H9 (cell line): ENCODE results near the gene FHOD1. TPM values are rescaled to one million over a fixed set of nuclear protein-coding genes. Genes with fewer than 3 reads are reported as not detected.

Experiments
- DNase-seq: peaks from one replicate; pipeline ENCODE4 v3.0.0-alpha.2; 2017
- H2AFZ ChIP-seq: one replicate; pipeline ENCODE4 v1.6.1; 2013; ENCODE audit warnings: mild to moderate bottlenecking, low read length, control low read depth, moderate library complexity
- H2AK5ac ChIP-seq: 2 replicates; pipeline ENCODE4 v1.6.1; 2013; ENCODE audit warnings: low read length, control low read depth, mixed read lengths; ENCODE audit not compliant: insufficient read length
- H2BK120ac ChIP-seq: one replicate; pipeline ENCODE4 v1.6.1; 2013; ENCODE audit warnings: low read depth, mild to moderate bottlenecking, low read length, control low read depth, inconsistent platforms; ENCODE audit not compliant: poor library complexity, severe bottlenecking
- H2BK12ac ChIP-seq: 2 replicates; pipeline ENCODE4 v1.6.1; 2013; ENCODE audit warnings: low read length, control low read depth, mixed read lengths, low read depth; ENCODE audit not compliant: insufficient read length
- H2BK15ac ChIP-seq: 2 replicates; pipeline ENCODE4 v1.6.1; 2013; ENCODE audit warnings: low read depth, low read length, control low read depth
- H2BK20ac ChIP-seq: one replicate; pipeline ENCODE4 v1.6.1; 2013; ENCODE audit warnings: low read depth, mild to moderate bottlenecking, low read length, control low read depth, inconsistent platforms; ENCODE audit not compliant: poor library complexity, severe bottlenecking
- H2BK5ac ChIP-seq: 2 replicates; pipeline ENCODE4 v1.6.1; 2013; ENCODE audit warnings: low read length, control low read depth, mixed read lengths; ENCODE audit not compliant: insufficient read length
- H3K14ac ChIP-seq: 2 replicates; pipeline ENCODE4 v1.6.1; 2013; ENCODE audit warnings: low read length, control low read depth; ENCODE audit not compliant: insufficient read depth
- H3K18ac ChIP-seq: 2 replicates; pipeline ENCODE4 v1.6.1; 2013; ENCODE audit warnings: low read depth, mild to moderate bottlenecking, mixed read lengths, low read length, control low read depth; ENCODE audit not compliant: insufficient read length
- H3K23ac ChIP-seq: 2 replicates; pipeline ENCODE4 v1.6.1; 2013; ENCODE audit warnings: low read length, control low read depth, mixed read lengths, low read depth; ENCODE audit not compliant: insufficient read length
- H3K23me2 ChIP-seq: 2 replicates; pipeline ENCODE4 v1.6.1; 2013; ENCODE audit warnings: low read depth, mild to moderate bottlenecking, mixed read lengths, low read length, control low read depth; ENCODE audit not compliant: insufficient read length, poor library complexity, severe bottlenecking
- H3K27ac ChIP-seq: 2 replicates; pipeline ENCODE4 v1.5.1; 2013; ENCODE audit warnings: low read length, control low read depth, mixed read lengths, low read depth; ENCODE audit not compliant: insufficient read length
- H3K27me3 ChIP-seq: 2 replicates; pipeline ENCODE4 v1.6.1; 2013; ENCODE audit warnings: low read length, control low read depth, inconsistent platforms; ENCODE audit not compliant: insufficient read depth
- H3K4ac ChIP-seq: 2 replicates; pipeline ENCODE4 v1.6.1; 2013; ENCODE audit warnings: low read depth, mild to moderate bottlenecking, control low read depth, inconsistent platforms, low read length, moderate library complexity
- H3K4me1 ChIP-seq: 2 replicates; pipeline ENCODE4 v1.6.1; 2013; ENCODE audit warnings: low read length, control low read depth, inconsistent platforms; ENCODE audit not compliant: insufficient read depth
- H3K4me2 ChIP-seq: 2 replicates; pipeline ENCODE4 v1.6.1; 2013; ENCODE audit warnings: low read length, control low read depth, mixed read lengths; ENCODE audit not compliant: insufficient read length, insufficient read depth
- H3K56ac ChIP-seq: 2 replicates; pipeline ENCODE4 v1.6.1; 2013; ENCODE audit warnings: low read depth, mild to moderate bottlenecking, mixed read lengths, low read length, control low read depth; ENCODE audit not compliant: insufficient read length
- H3K79me1 ChIP-seq: 2 replicates; pipeline ENCODE4 v1.6.1; 2013; ENCODE audit warnings: low read depth, mild to moderate bottlenecking, moderate library complexity, low read length, control low read depth, inconsistent platforms; ENCODE audit not compliant: insufficient read depth, poor library complexity, severe bottlenecking
- H3K79me2 ChIP-seq: 2 replicates; pipeline ENCODE4 v1.6.1; 2013; ENCODE audit warnings: low read length, control low read depth, inconsistent platforms; ENCODE audit not compliant: insufficient read depth
- H3K9ac ChIP-seq: 2 replicates; pipeline ENCODE4 v1.6.1; 2013; ENCODE audit warnings: low read length, control low read depth, mixed read lengths; ENCODE audit not compliant: insufficient read length; ENCODE audit errors: extremely low read depth
- H3K9me3 ChIP-seq: one replicate; pipeline ENCODE4 v1.6.1; 2013; ENCODE audit warnings: low read depth, low read length, inconsistent platforms; ENCODE audit not compliant: control insufficient read depth
- H3T11ph ChIP-seq: one replicate; pipeline ENCODE4 v1.6.1; 2013; ENCODE audit warnings: mild to moderate bottlenecking, low read length, control low read depth, inconsistent platforms
- H4K20me1 ChIP-seq: one replicate; pipeline ENCODE4 v1.6.1; 2013; ENCODE audit not compliant: control insufficient read depth, insufficient read length, insufficient read depth
- H4K5ac ChIP-seq: 2 replicates; pipeline ENCODE4 v1.6.1; 2013; ENCODE audit warnings: low read depth, mild to moderate bottlenecking, mixed read lengths, low read length, control low read depth; ENCODE audit not compliant: insufficient read length
- H4K8ac ChIP-seq: replicated peaks from 2 replicates; pipeline ENCODE4 v1.6.1; 2013; ENCODE audit warnings: low read length, control low read depth, mixed read lengths, low read depth; ENCODE audit not compliant: insufficient read length
- H4K91ac ChIP-seq: 2 replicates; pipeline ENCODE4 v1.6.1; 2013; ENCODE audit warnings: low read depth, mild to moderate bottlenecking, moderate library complexity, mixed read lengths, low read length, control low read depth; ENCODE audit not compliant: insufficient read length
- H3K27ac Mint-ChIP-seq, 3 experiments: 2 replicates in 2 of 3; 3 replicates in 1 of 3; pipeline ENCODE4 v1.8.0; 2020 to 2021; ENCODE audit warnings: mixed read lengths in 3 of 3, mild to moderate bottlenecking in 1 of 3, moderate library complexity in 1 of 3
- H3K27me3 Mint-ChIP-seq: 2 replicates; pipeline ENCODE4 v1.8.0; 2021; ENCODE audit warnings: low read depth, mild to moderate bottlenecking, moderate library complexity, mixed read lengths
- H3K36me3 Mint-ChIP-seq, 3 experiments: 2 replicates in 2 of 3; 3 replicates in 1 of 3; pipeline ENCODE4 v1.8.0; 2020 to 2021; ENCODE audit warnings: low read depth in 3 of 3, mixed read lengths in 3 of 3; ENCODE audit not compliant: insufficient read depth in 1 of 3
- H3K4me1 Mint-ChIP-seq, 2 experiments: 2 replicates each; pipeline ENCODE4 v1.8.0; 2020; ENCODE audit warnings: mixed read lengths in 2 of 2
- H3K4me3 Mint-ChIP-seq, 2 experiments: 2 replicates in 1 of 2; 3 replicates in 1 of 2; pipeline ENCODE4 v1.8.0; 2020 to 2021; ENCODE audit warnings: mild to moderate bottlenecking in 2 of 2, mixed read lengths in 2 of 2, moderate library complexity in 1 of 2
- H3K9me3 Mint-ChIP-seq, 2 experiments: 2 replicates in 1 of 2; 3 replicates in 1 of 2; pipeline ENCODE4 v1.8.0; 2020; ENCODE audit warnings: mild to moderate bottlenecking in 2 of 2, mixed read lengths in 2 of 2, moderate library complexity in 1 of 2
- WGBS: extraction: QIAGEN DNeasy Blood & Tissue Kit; methylation state at CpG from one replicate; pipeline ENCODE4 v1.1.7; 2013; ENCODE audit warnings: missing lambda C conversion rate, low lambda C conversion rate, mixed read lengths; ENCODE audit not compliant: insufficient read length; ENCODE audit errors: extremely low coverage; 5-methylcytosine and 5-hydroxymethylcytosine counted together
- total RNA-seq: library from RNA; stranded (reverse); gene quantifications from 2 replicates; pipeline ENCODE4 v1.2.1, GENCODE V29; 2021
- TF ChIP-seq, protein P1 (sequence below): fragments of 200-600 bp; sonication (generic); conservative IDR thresholded peaks from 3 replicates; pipeline ENCODE4 v1.8.0; 2021; ENCODE audit warnings: antibody characterized with exemption, mild to moderate bottlenecking

Gene FHOD1
- total RNA-seq, 1 experiment from 2014 or later = 67.0 TPM

DNA sequence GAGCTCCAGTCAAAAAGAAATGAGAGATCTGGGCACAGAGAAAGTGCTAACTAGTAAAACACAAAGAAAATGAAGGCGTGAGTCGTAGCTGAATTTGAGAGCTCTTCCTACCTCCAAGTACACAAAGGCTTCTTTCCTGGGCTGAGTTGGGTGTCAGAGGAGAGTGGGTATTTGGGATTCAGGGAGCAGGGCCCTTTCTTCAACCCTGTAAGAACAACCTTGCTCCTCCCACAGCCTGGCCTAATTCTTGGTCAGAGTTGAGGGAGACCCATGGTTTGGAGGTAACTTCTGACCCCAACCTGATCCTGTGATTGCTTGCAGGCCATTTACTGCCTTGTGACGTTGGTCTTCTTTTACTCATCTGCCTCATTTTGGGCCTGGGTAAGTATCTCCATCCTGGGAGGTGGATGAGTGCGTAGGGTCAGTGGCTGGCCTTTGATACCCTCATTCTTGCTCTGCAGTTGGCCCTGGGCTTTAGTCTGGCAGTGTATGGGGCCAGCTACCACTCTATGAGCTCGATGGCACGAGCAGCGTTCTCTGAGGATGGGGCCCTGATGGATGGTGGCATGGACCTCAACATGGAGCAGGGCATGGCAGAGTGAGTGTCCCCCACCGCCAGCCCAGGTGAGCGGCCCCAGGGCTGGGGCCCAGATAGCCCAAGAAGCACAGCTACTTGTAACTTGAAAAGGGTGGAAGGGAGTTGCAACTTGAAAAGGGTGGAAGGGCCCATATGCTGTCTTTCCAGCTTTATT, 19.1 kb downstream of the FHOD1 start:
- no peak overlapping the region for H2AK5ac ChIP-seq
- no peak overlapping the region for H3K23ac ChIP-seq
- peak overlapping the region; percentile 98 for H3K4me2 ChIP-seq
- H2BK5ac ChIP-seq = no peak overlapping the region
- no peak overlapping the region for H3K18ac ChIP-seq
- H3K36me3 Mint-ChIP-seq = peaks cover 14 to 54% (median 46%) of the 10 kb centered on the region in 3 experiments; a peak in 6 of 7 replicates
- peaks cover 12% of the 10 kb centered on the region for H3K27me3 Mint-ChIP-seq
- no peak overlapping the region for H2BK15ac ChIP-seq
- H2BK120ac ChIP-seq = no peak overlapping the region
- H3K14ac ChIP-seq = no peak overlapping the region
- no peak for DNase-seq
- no peaks in the 10 kb centered on the region for H3K27me3 ChIP-seq
- peaks cover 4% of the 10 kb centered on the region for H3K4me1 ChIP-seq
- TF ChIP-seq, protein P1, sequence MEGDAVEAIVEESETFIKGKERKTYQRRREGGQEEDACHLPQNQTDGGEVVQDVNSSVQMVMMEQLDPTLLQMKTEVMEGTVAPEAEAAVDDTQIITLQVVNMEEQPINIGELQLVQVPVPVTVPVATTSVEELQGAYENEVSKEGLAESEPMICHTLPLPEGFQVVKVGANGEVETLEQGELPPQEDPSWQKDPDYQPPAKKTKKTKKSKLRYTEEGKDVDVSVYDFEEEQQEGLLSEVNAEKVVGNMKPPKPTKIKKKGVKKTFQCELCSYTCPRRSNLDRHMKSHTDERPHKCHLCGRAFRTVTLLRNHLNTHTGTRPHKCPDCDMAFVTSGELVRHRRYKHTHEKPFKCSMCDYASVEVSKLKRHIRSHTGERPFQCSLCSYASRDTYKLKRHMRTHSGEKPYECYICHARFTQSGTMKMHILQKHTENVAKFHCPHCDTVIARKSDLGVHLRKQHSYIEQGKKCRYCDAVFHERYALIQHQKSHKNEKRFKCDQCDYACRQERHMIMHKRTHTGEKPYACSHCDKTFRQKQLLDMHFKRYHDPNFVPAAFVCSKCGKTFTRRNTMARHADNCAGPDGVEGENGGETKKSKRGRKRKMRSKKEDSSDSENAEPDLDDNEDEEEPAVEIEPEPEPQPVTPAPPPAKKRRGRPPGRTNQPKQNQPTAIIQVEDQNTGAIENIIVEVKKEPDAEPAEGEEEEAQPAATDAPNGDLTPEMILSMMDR = no peak
- peak overlapping the region; percentile 52 for H4K8ac ChIP-seq
- H3K56ac ChIP-seq = no peak overlapping the region
- peaks cover 15% of the 10 kb centered on the region for H3K23me2 ChIP-seq
- H2BK20ac ChIP-seq = no peak overlapping the region
- peak overlapping the region; percentile 99 to 100 for H3K4me3 Mint-ChIP-seq
- H2BK12ac ChIP-seq = no peak overlapping the region
- H3K79me2 ChIP-seq = peaks cover 5% of the 10 kb centered on the region; the same call in 1 of the 2 replicates
- H2AFZ ChIP-seq = no peak overlapping the region
- peaks cover 3% of the 10 kb centered on the region for H3K79me1 ChIP-seq
- H3T11ph ChIP-seq = no peak overlapping the region
- no peak overlapping the region for H4K5ac ChIP-seq
- no peaks in the 10 kb centered on the region; a peak in 1 of 5 replicates for H3K9me3 Mint-ChIP-seq
- no peak overlapping the region for H3K27ac ChIP-seq
- H3K4me1 Mint-ChIP-seq = peaks cover 17 to 20% of the 10 kb centered on the region in 2 experiments
- no peak overlapping the region for H4K91ac ChIP-seq
- no peak overlapping the region for H3K27ac Mint-ChIP-seq
- WGBS = no CpG with 5 or more reads among the region's 9 CpGs
- H3K4ac ChIP-seq = no peak overlapping the region
- peak overlapping the region; percentile 86 for H3K9ac ChIP-seq
- H4K20me1 ChIP-seq = no peaks in the 10 kb centered on the region
- no peaks in the 10 kb centered on the region for H3K9me3 ChIP-seq
